ENCODE data around the gene RPL32.
"Not testable (repeated sequence)": the region's sequence is repeated elsewhere in the genome, so short reads cannot be mapped to it uniquely, and the experiment has no call there.

Gene RPL32

DNA sequence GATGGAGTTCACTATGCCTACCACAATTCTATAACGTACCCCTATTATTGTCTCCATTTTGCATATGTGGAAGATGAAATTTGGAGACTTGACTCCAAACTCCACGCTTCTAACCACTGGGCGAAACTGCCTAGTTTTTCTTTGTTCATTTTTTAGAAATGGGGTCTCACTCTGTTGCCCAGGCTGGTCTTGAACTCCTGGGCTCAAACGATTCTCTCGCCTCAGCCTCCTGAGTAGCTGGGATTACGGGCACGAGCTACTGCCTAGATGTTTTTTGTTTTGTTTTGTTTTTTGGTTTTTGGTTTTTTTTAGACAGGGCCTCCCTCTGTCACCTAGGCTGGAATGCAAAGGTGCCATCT lies 584 bp upstream of the RPL32 start:
- Histone ChIP-seq H3K36me3 (ENCODE audit: insufficient read depth, low read length) (peaks cover 32% of the 10 kb centered on the region), H3F3A (ENCODE audit: low read depth) (no peaks in the 10 kb centered on the region), H3K4me3 (ENCODE audit: low read length, poor library complexity, severe bottlenecking) (peak overlapping the region; percentile 100), H3K27me3 (ENCODE audit: insufficient read depth, low read length, poor library complexity, severe bottlenecking) (peaks cover 11% of the 10 kb centered on the region), H3K9ac (ENCODE audit: low read depth, low read length, poor library complexity, severe bottlenecking) (peak overlapping the region; percentile 98), H4K20me1 (ENCODE audit: insufficient read depth, low read length, poor library complexity, severe bottlenecking) (peaks cover 44% of the 10 kb centered on the region), H3K9me3 (ENCODE audit: insufficient read depth, low read depth, low read length) (no peaks in the 10 kb centered on the region), H3K79me2 (ENCODE audit: insufficient read depth, low read length) (peaks cover 45% of the 10 kb centered on the region), H3K4me1 (ENCODE audit: insufficient read depth, low read length, poor library complexity, severe bottlenecking) (peaks cover 21% of the 10 kb centered on the region), H3K4me2 (ENCODE audit: low read depth, low read length, poor library complexity, severe bottlenecking) (peak overlapping the region; percentile 96), H3K9me2 (replicated peaks; ENCODE audit: low read depth, low read length) (no peaks in the 10 kb centered on the region), H2AFZ (ENCODE audit: low read length) (peak overlapping the region; percentile 86)
- no peak for TF ChIP-seq EZH2phosphoT487 (IDR thresholded peaks at IDR 0.05; ENCODE audit: borderline replicate concordance)
- TF ChIP-seq, protein P1, sequence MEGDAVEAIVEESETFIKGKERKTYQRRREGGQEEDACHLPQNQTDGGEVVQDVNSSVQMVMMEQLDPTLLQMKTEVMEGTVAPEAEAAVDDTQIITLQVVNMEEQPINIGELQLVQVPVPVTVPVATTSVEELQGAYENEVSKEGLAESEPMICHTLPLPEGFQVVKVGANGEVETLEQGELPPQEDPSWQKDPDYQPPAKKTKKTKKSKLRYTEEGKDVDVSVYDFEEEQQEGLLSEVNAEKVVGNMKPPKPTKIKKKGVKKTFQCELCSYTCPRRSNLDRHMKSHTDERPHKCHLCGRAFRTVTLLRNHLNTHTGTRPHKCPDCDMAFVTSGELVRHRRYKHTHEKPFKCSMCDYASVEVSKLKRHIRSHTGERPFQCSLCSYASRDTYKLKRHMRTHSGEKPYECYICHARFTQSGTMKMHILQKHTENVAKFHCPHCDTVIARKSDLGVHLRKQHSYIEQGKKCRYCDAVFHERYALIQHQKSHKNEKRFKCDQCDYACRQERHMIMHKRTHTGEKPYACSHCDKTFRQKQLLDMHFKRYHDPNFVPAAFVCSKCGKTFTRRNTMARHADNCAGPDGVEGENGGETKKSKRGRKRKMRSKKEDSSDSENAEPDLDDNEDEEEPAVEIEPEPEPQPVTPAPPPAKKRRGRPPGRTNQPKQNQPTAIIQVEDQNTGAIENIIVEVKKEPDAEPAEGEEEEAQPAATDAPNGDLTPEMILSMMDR (conservative IDR thresholded peaks at IDR 0.05; ENCODE audit: low read length): no peak; the same call in 1 of the 2 replicates

DNA sequence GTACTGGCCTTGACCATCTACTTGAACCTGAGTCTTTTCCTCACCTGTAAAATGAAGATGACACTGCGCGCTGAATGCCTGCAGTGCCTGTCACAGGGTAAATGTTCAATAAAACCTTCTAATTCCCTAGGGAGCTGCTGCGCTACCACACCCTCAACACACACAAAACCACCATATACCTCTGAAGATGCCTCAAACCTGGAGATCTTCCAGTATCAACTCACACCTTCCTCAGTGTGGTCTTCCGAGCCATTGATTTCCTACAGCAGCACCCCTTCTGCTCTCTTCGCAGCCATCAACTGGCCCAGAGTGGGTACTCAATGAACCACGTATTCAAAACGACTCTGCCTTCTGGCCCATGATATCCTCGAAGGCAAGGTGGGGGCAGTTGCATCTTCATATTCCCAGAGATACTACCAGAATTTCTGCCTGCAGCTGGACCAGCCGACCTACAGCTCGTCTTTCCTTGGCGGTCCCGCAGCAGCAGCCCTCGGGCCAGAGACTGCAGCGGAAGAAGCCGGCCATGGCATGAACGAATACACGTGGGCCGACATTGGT lies 695 bp downstream of the RPL32 start:
- no peaks in the 10 kb centered on the region for H3K9me3 ChIP-seq (ENCODE audit: insufficient read depth, low read depth, low read length)
- peak overlapping the region; percentile 86; the same call in 1 of the 2 replicates for H2AFZ ChIP-seq (ENCODE audit: low read length)
- H3K79me2 ChIP-seq (ENCODE audit: insufficient read depth, low read length): peaks cover 57% of the 10 kb centered on the region
- peaks cover 28% of the 10 kb centered on the region for H3K4me1 ChIP-seq (ENCODE audit: insufficient read depth, low read length, poor library complexity, severe bottlenecking)
- H3K27me3 ChIP-seq (ENCODE audit: insufficient read depth, low read length, poor library complexity, severe bottlenecking): peaks cover 11% of the 10 kb centered on the region
- H4K20me1 ChIP-seq (ENCODE audit: insufficient read depth, low read length, poor library complexity, severe bottlenecking): peaks cover 56% of the 10 kb centered on the region
- H3K4me2 ChIP-seq (ENCODE audit: low read depth, low read length, poor library complexity, severe bottlenecking): peak overlapping the region; percentile 96
- H3K36me3 ChIP-seq (ENCODE audit: insufficient read depth, low read length): peaks cover 45% of the 10 kb centered on the region
- TF ChIP-seq, protein P1 (conservative IDR thresholded peaks at IDR 0.05; ENCODE audit: low read length): no peak
- TF ChIP-seq EZH2phosphoT487 (IDR thresholded peaks at IDR 0.05; ENCODE audit: borderline replicate concordance): no peak
- H3K4me3 ChIP-seq (ENCODE audit: low read length, poor library complexity, severe bottlenecking): peak overlapping the region; percentile 100
- peak overlapping the region; percentile 98 for H3K9ac ChIP-seq (ENCODE audit: low read depth, low read length, poor library complexity, severe bottlenecking)
- H3K9me2 ChIP-seq (replicated peaks; ENCODE audit: low read depth, low read length): no peaks in the 10 kb centered on the region
- no peaks in the 10 kb centered on the region for H3F3A ChIP-seq (ENCODE audit: low read depth)

DNA sequence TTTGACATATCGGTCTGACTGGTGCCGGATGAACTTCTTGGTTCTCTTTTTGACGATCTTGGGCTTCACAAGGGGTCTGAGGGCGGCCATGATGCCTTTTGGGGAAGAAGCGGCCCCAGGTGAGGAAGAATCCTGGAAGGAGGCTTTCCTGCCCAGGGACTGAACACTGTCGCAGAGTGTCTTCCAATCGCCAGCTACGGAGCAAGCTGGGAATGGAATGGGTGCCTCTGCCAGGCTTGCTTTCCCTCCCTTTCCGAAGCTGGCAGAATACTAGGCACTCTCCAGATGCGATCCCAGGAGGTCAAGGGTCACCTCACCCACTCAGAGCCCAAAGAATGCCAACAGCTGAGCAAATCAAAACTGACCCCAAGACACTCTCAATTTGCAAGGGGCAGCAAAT lies 1.2 kb downstream of the RPL32 start:
- H2AFZ ChIP-seq (ENCODE audit: low read length); H3K9me2 ChIP-seq (replicated peaks; ENCODE audit: low read depth, low read length); H3F3A ChIP-seq (ENCODE audit: low read depth); H3K9me3 ChIP-seq (ENCODE audit: insufficient read depth, low read depth, low read length): not testable (repeated sequence)
- Histone ChIP-seq H3K27me3 (ENCODE audit: insufficient read depth, low read length, poor library complexity, severe bottlenecking) (peaks cover 11% of the 10 kb centered on the region), H4K20me1 (ENCODE audit: insufficient read depth, low read length, poor library complexity, severe bottlenecking) (peaks cover 61% of the 10 kb centered on the region), H3K4me1 (ENCODE audit: insufficient read depth, low read length, poor library complexity, severe bottlenecking) (peaks cover 28% of the 10 kb centered on the region), H3K4me3 (ENCODE audit: low read length, poor library complexity, severe bottlenecking) (peak overlapping the region; percentile 100), H3K79me2 (ENCODE audit: insufficient read depth, low read length) (peaks cover 63% of the 10 kb centered on the region), H3K9ac (ENCODE audit: low read depth, low read length, poor library complexity, severe bottlenecking) (peak overlapping the region; percentile 98), H3K4me2 (ENCODE audit: low read depth, low read length, poor library complexity, severe bottlenecking) (peak overlapping the region; percentile 96), H3K36me3 (ENCODE audit: insufficient read depth, low read length) (peaks cover 50% of the 10 kb centered on the region)
